Measurements from ENCODE around the gene HS1BP3. TPM values are rescaled to one million over a fixed set of nuclear protein-coding genes. Genes with fewer than 3 reads are reported as not detected.

HS1BP3 gene
- total and polyA plus RNA-seq, 2 experiments from 2014 or later, result 10.5 to 10.6 TPM

- peaks cover 35% of the 10 kb centered on the region for H3K27me3 ChIP-seq (replicated peaks; ENCODE audit: insufficient read depth)
- WGBS, 2 experiments (ENCODE audit: low coverage in 1 of 2, low lambda C conversion rate in 2 of 2, missing lambda C conversion rate in 2 of 2), result 84 to 85% methylated on average over 11 of the region's 11 CpGs
- no peak overlapping the region for H3K4me3 ChIP-seq
- no peaks in the 10 kb centered on the region; the same call in 1 of the 2 replicates for H3K4me1 ChIP-seq (ENCODE audit: insufficient read depth)
- H3K79me2 ChIP-seq (ENCODE audit: insufficient read depth), result no peaks in the 10 kb centered on the region
- no peaks in the 10 kb centered on the region for H3K9me2 ChIP-seq (ENCODE audit: insufficient read depth)
- H3K27ac ChIP-seq, result no peak overlapping the region
- no peaks in the 10 kb centered on the region for H3K9me3 ChIP-seq (ENCODE audit: low read depth)
- DNase-seq, result no peak
- in situ Hi-C loops (cut with MboI), result no loop called here
- no peaks in the 10 kb centered on the region for H4K20me1 ChIP-seq (ENCODE audit: insufficient read depth)
- no peak overlapping the region for H3K4me2 ChIP-seq (ENCODE audit: unreplicated experiment)
- H3K36me3 ChIP-seq (ENCODE audit: low read depth), result no peaks in the 10 kb centered on the region
- H2AFZ ChIP-seq, result no peak overlapping the region
- TF ChIP-seq EZH2phosphoT487 (IDR thresholded peaks at IDR 0.05; ENCODE audit: insufficient read depth, low read depth) (no peak), EZH2 (IDR thresholded peaks at IDR 0.05; ENCODE audit: insufficient read depth, poor library complexity, severe bottlenecking) (no peak)
- H3F3A ChIP-seq (ENCODE audit: insufficient read depth), result 0 out of 2 replicates have a peak, but pooled peaks cover 5% of the 10 kb centered on the region
- H3K9ac ChIP-seq, result no peak overlapping the region
Measured at GRCh38 chr2:20674309-20674965, 23.5 kb upstream of the HS1BP3 start.

- TF ChIP-seq EZH2 (IDR thresholded peaks at IDR 0.05; ENCODE audit: insufficient read depth, poor library complexity, severe bottlenecking) (no peak), EZH2phosphoT487 (IDR thresholded peaks at IDR 0.05; ENCODE audit: insufficient read depth, low read depth) (no peak)
- DNase-seq, result no peak
- H2AFZ ChIP-seq, result no peak overlapping the region
- no peak overlapping the region for H3K27ac ChIP-seq
- no peaks in the 10 kb centered on the region; the same call in 1 of the 2 replicates for H3K4me1 ChIP-seq (ENCODE audit: insufficient read depth)
- WGBS, 2 experiments (ENCODE audit: low coverage in 1 of 2, low lambda C conversion rate in 2 of 2, missing lambda C conversion rate in 2 of 2), result 77% methylated on average over 5 of the region's 5 CpGs
- no peaks in the 10 kb centered on the region for H3K9me3 ChIP-seq (ENCODE audit: low read depth)
- 0 out of 2 replicates have a peak, but pooled peaks cover 5% of the 10 kb centered on the region for H3F3A ChIP-seq (ENCODE audit: insufficient read depth)
- no peak overlapping the region for H3K4me2 ChIP-seq (ENCODE audit: unreplicated experiment)
- H3K79me2 ChIP-seq (ENCODE audit: insufficient read depth), result no peaks in the 10 kb centered on the region
- H3K9ac ChIP-seq, result no peak overlapping the region
- no peak overlapping the region for H3K4me3 ChIP-seq
- no peaks in the 10 kb centered on the region for H4K20me1 ChIP-seq (ENCODE audit: insufficient read depth)
- no peaks in the 10 kb centered on the region for H3K36me3 ChIP-seq (ENCODE audit: low read depth)
- in situ Hi-C loops (cut with MboI), result no loop called here
- H3K9me2 ChIP-seq (ENCODE audit: insufficient read depth), result no peaks in the 10 kb centered on the region
- peaks cover 41% of the 10 kb centered on the region for H3K27me3 ChIP-seq (replicated peaks; ENCODE audit: insufficient read depth)
Measured at GRCh38 chr2:20673686-20674308, 22.9 kb upstream of the HS1BP3 start.

GRCh38 chr2:20672201-20672951 is 21.5 kb upstream of the HS1BP3 start:
- in situ Hi-C loops (cut with MboI), result no loop called here
- H3K27me3 ChIP-seq (replicated peaks; ENCODE audit: insufficient read depth), result peaks cover 55% of the 10 kb centered on the region
- H3K27ac ChIP-seq, result no peak overlapping the region
- H2AFZ ChIP-seq, result no peak overlapping the region
- H3K4me2 ChIP-seq (ENCODE audit: unreplicated experiment), result no peak overlapping the region
- H4K20me1 ChIP-seq (ENCODE audit: insufficient read depth), result no peaks in the 10 kb centered on the region
- no peaks in the 10 kb centered on the region for H3K79me2 ChIP-seq (ENCODE audit: insufficient read depth)
- H3K9me3 ChIP-seq (ENCODE audit: low read depth), result no peaks in the 10 kb centered on the region
- H3K4me1 ChIP-seq (ENCODE audit: insufficient read depth), result no peaks in the 10 kb centered on the region; the same call in 1 of the 2 replicates
- 0 out of 2 replicates have a peak, but pooled peaks cover 5% of the 10 kb centered on the region for H3F3A ChIP-seq (ENCODE audit: insufficient read depth)
- 29 to 33% methylated on average over 17 to 18 of the region's 18 CpGs for WGBS, 2 experiments (ENCODE audit: low coverage in 1 of 2, low lambda C conversion rate in 2 of 2, missing lambda C conversion rate in 2 of 2)
- H3K9ac ChIP-seq, result no peak overlapping the region
- no peak overlapping the region for H3K4me3 ChIP-seq
- H3K9me2 ChIP-seq (ENCODE audit: insufficient read depth), result no peaks in the 10 kb centered on the region
- DNase-seq, result no peak
- TF ChIP-seq EZH2 (IDR thresholded peaks at IDR 0.05; ENCODE audit: insufficient read depth, poor library complexity, severe bottlenecking) (no peak), EZH2phosphoT487 (IDR thresholded peaks at IDR 0.05; ENCODE audit: insufficient read depth, low read depth) (no peak)
- H3K36me3 ChIP-seq (ENCODE audit: low read depth), result no peaks in the 10 kb centered on the region

GRCh38 chr2:20671736-20672080 is 20.8 kb upstream of the HS1BP3 start:
- Histone ChIP-seq H2AFZ (no peak overlapping the region), H3F3A (ENCODE audit: insufficient read depth) (0 out of 2 replicates have a peak, but pooled peaks cover 5% of the 10 kb centered on the region), H3K27ac (no peak overlapping the region), H3K36me3 (ENCODE audit: low read depth) (no peaks in the 10 kb centered on the region), H3K4me2 (ENCODE audit: unreplicated experiment) (no peak overlapping the region), H3K9me2 (ENCODE audit: insufficient read depth) (no peaks in the 10 kb centered on the region), H3K4me3 (no peak overlapping the region), H4K20me1 (ENCODE audit: insufficient read depth) (no peaks in the 10 kb centered on the region), H3K9ac (no peak overlapping the region), H3K4me1 (ENCODE audit: insufficient read depth) (no peaks in the 10 kb centered on the region; the same call in 1 of the 2 replicates), H3K9me3 (ENCODE audit: low read depth) (no peaks in the 10 kb centered on the region), H3K27me3 (replicated peaks; ENCODE audit: insufficient read depth) (peaks cover 56% of the 10 kb centered on the region), H3K79me2 (ENCODE audit: insufficient read depth) (no peaks in the 10 kb centered on the region)
- 13 to 16% methylated on average over 13 of the region's 13 CpGs for WGBS, 2 experiments (ENCODE audit: low coverage in 1 of 2, low lambda C conversion rate in 2 of 2, missing lambda C conversion rate in 2 of 2)
- in situ Hi-C loops (cut with MboI), result no loop called here
- TF ChIP-seq EZH2 (IDR thresholded peaks at IDR 0.05; ENCODE audit: insufficient read depth, poor library complexity, severe bottlenecking), result peak; percentile 84
- TF ChIP-seq EZH2phosphoT487 (IDR thresholded peaks at IDR 0.05; ENCODE audit: insufficient read depth, low read depth), result no peak
- no peak for DNase-seq

Data from GM23248 (cell line).